Measurements from ENCODE around the gene TMEM169. TPM values are rescaled to one million over a fixed set of nuclear protein-coding genes. Genes with fewer than 3 reads are reported as not detected.

Gene TMEM169
- polyA plus RNA-seq, 2 donors, result 0.04 to 0.07 TPM

DNA sequence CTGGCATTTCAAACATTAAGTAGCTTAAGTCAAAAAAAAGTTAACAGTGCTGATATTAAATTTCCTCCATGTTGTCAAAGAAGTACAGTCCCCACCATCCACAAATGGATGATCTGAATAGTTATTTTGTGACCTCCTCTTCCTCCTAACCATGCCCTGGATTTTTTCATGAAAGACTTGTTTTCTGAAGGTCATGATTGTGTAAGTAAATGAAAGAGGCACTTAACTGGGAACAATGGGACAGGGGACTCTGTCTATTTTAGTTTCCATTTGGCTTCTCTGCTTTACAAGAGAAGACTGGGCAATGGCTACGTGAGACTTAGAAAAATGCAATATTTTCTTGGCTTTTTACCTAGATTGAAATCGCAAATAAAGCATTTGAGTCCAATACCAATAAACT, 32.3 kb upstream of the TMEM169 start:
- Histone ChIP-seq H3K9me3 (ENCODE audit: control insufficient read depth in 2 of 2, insufficient read depth in 1 of 2, low read depth in 1 of 2, low read length in 1 of 2) (no peaks in the 10 kb centered on the region), H3K36me3 (ENCODE audit: control insufficient read depth in 2 of 2, insufficient read depth in 2 of 2, low read length in 1 of 2) (no peaks in the 10 kb centered on the region), H3K4me1 (ENCODE audit: control insufficient read depth in 2 of 2, insufficient read depth in 2 of 2, low read length in 1 of 2) (no peaks in the 10 kb centered on the region), H3K27ac (ENCODE audit: low read depth in 2 of 2, low read length in 1 of 2) (no peak overlapping the region), H3K4me3 (ENCODE audit: low read depth in 1 of 2, low read length in 2 of 2) (no peak overlapping the region), H3K27me3 (ENCODE audit: control insufficient read depth in 1 of 2, insufficient read depth in 2 of 2, low read length in 2 of 2) (no peaks in the 10 kb centered on the region)
- WGBS, 2 donors, result 94% methylated on average over 2 of the region's 2 CpGs

DNA sequence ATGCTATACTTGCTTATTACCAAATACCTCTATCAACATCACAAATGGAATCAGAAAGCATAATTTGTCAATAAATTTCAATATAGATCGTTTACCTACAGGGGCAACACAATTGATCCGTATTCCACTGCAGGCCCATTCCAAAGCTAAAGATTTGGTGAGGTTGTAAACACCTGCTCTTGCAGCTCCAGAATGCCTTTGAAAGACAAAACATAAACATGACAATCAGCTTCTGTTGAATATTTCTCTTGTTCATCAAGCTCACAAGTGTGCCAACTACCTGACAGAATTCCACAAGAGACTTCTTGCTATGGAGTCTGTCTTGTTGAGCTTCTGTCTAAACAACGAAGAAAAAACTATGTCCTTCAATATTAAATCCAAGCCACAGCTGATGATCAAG, 30.4 kb upstream of the TMEM169 start:
- Histone ChIP-seq H3K36me3 (ENCODE audit: control insufficient read depth in 2 of 2, insufficient read depth in 2 of 2, low read length in 1 of 2) (no peaks in the 10 kb centered on the region), H3K9me3 (ENCODE audit: control insufficient read depth in 2 of 2, insufficient read depth in 1 of 2, low read depth in 1 of 2, low read length in 1 of 2) (no peaks in the 10 kb centered on the region)
- WGBS, 2 donors, result 85 to 88% methylated on average over 3 of the region's 3 CpGs

DNA sequence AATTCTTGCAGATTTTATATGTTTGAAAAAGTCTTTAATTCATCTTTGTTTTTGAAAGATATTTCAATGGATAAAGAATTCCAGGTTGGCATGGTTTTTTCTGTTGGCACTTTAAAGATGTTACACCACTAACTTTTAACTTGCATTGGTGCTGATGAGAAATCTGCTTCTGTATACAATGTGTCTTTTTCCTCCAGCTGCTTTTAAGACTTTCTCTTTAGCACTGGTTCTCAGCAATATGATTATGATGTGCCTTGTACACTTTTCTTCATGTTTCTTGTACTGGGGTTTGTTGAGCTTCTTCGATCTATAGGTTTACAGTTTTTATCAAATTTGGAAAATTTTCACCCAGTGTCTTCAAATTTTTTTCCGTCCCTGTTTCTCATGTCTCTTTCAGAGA, 29.3 kb upstream of the TMEM169 start:
- WGBS, 2 donors, result 97 to 98% methylated on average over 2 of the region's 2 CpGs
- Histone ChIP-seq H3K27ac (ENCODE audit: low read depth in 2 of 2, low read length in 1 of 2) (no peak overlapping the region), H3K9me3 (ENCODE audit: control insufficient read depth in 2 of 2, insufficient read depth in 1 of 2, low read depth in 1 of 2, low read length in 1 of 2) (no peaks in the 10 kb centered on the region), H3K27me3 (ENCODE audit: control insufficient read depth in 1 of 2, insufficient read depth in 2 of 2, low read length in 2 of 2) (no peaks in the 10 kb centered on the region), H3K4me3 (ENCODE audit: low read depth in 1 of 2, low read length in 2 of 2) (no peak overlapping the region), H3K4me1 (ENCODE audit: control insufficient read depth in 2 of 2, insufficient read depth in 2 of 2, low read length in 1 of 2) (no peaks in the 10 kb centered on the region), H3K36me3 (ENCODE audit: control insufficient read depth in 2 of 2, insufficient read depth in 2 of 2, low read length in 1 of 2) (no peaks in the 10 kb centered on the region)

More for the DNA sequence above, 30.4 kb upstream of the TMEM169 start:
- H3K4me1 ChIP-seq (ENCODE audit: control insufficient read depth in 2 of 2, insufficient read depth in 2 of 2, low read length in 1 of 2), result no peaks in the 10 kb centered on the region
- no peaks in the 10 kb centered on the region for H3K27me3 ChIP-seq (ENCODE audit: control insufficient read depth in 1 of 2, insufficient read depth in 2 of 2, low read length in 2 of 2)
- H3K4me3 ChIP-seq (ENCODE audit: low read depth in 1 of 2, low read length in 2 of 2), result no peak overlapping the region
- no peak overlapping the region for H3K27ac ChIP-seq (ENCODE audit: low read depth in 2 of 2, low read length in 1 of 2)

DNA sequence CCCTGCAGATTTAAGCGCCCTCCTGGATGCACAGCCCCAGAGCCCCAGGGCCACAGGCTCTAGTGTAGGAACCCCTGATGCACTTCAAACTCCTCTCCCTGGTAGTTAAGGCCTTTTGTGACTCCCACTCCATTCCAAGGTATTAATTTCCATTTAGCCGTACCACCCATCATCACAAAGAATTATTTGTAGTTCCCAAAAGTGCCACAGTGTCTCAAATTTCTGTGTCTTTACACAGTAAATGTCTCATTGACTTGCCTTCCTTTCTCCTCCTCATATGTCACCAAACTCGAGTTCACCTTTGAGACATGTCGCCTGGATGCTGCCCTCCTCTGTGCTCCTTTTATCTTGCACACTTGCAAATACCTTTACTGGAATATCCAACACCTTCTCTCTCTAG, 26.0 kb upstream of the TMEM169 start:
- Histone ChIP-seq H3K36me3 (ENCODE audit: control insufficient read depth in 2 of 2, insufficient read depth in 2 of 2, low read length in 1 of 2) (no peaks in the 10 kb centered on the region), H3K4me3 (ENCODE audit: low read depth in 1 of 2, low read length in 2 of 2) (no peak overlapping the region), H3K27ac (ENCODE audit: low read depth in 2 of 2, low read length in 1 of 2) (no peak overlapping the region), H3K9me3 (ENCODE audit: control insufficient read depth in 2 of 2, insufficient read depth in 1 of 2, low read depth in 1 of 2, low read length in 1 of 2) (no peaks in the 10 kb centered on the region), H3K27me3 (ENCODE audit: control insufficient read depth in 1 of 2, insufficient read depth in 2 of 2, low read length in 2 of 2) (no peaks in the 10 kb centered on the region), H3K4me1 (ENCODE audit: control insufficient read depth in 2 of 2, insufficient read depth in 2 of 2, low read length in 1 of 2) (no peaks in the 10 kb centered on the region)
- 91 to 93% methylated on average over 4 of the region's 4 CpGs for WGBS, 2 donors

DNA sequence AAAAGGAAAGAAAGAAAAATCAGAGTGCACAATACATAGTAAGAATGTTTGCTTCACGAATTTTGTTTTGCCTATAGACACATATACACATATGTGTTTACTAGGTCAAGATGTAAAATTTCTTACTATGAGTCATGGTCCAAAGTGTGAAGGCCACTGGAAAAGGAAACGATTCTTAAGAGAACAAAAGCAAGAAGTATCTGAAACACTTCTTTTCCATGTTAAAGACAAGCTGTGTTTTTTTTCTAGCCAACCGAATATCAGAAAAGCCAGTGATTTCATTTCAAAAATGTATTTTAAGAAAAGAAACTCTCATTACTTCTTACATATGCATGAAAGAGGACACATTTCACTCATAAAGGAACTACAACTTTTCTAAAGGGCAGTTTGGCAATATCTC, 25.0 kb upstream of the TMEM169 start:
- Histone ChIP-seq H3K36me3 (ENCODE audit: control insufficient read depth in 2 of 2, insufficient read depth in 2 of 2, low read length in 1 of 2) (no peaks in the 10 kb centered on the region), H3K4me1 (ENCODE audit: control insufficient read depth in 2 of 2, insufficient read depth in 2 of 2, low read length in 1 of 2) (no peaks in the 10 kb centered on the region), H3K9me3 (ENCODE audit: control insufficient read depth in 2 of 2, insufficient read depth in 1 of 2, low read depth in 1 of 2, low read length in 1 of 2) (no peaks in the 10 kb centered on the region), H3K4me3 (ENCODE audit: low read depth in 1 of 2, low read length in 2 of 2) (no peak overlapping the region), H3K27ac (ENCODE audit: low read depth in 2 of 2, low read length in 1 of 2) (no peak overlapping the region), H3K27me3 (ENCODE audit: control insufficient read depth in 1 of 2, insufficient read depth in 2 of 2, low read length in 2 of 2) (no peaks in the 10 kb centered on the region)
- WGBS, 2 donors, result 59 to 62% methylated on average over 3 of the region's 3 CpGs

DNA sequence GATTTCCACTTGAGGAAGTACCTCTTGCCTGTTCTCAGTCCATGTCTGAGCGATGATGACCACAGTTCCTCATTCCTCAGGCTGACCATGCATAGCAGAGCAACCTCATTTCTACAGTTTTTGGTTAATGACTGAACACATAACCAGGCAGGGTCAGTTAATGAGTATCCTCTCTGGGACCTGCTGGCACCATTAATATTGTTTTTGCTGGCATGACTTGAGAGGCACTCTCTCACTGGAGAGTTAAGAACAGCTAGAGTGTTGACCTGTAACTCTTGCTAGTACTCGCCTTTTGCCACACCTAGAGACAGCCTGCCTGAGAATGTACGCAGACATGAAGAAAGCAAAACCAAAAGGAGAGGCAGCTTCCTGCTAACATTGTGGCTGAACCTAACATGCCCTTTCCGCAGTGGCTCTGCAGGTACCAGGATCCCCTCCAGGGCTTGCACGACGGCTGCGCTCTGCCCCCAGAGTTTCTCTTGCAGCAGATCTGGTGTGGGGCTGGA, 24.0 kb upstream of the TMEM169 start:
- H3K27ac ChIP-seq (ENCODE audit: low read depth in 2 of 2, low read length in 1 of 2), result peak overlapping the region; percentile 86 to 87
- WGBS, 2 donors, result 42 to 44% methylated on average over 7 of the region's 7 CpGs

DNA sequence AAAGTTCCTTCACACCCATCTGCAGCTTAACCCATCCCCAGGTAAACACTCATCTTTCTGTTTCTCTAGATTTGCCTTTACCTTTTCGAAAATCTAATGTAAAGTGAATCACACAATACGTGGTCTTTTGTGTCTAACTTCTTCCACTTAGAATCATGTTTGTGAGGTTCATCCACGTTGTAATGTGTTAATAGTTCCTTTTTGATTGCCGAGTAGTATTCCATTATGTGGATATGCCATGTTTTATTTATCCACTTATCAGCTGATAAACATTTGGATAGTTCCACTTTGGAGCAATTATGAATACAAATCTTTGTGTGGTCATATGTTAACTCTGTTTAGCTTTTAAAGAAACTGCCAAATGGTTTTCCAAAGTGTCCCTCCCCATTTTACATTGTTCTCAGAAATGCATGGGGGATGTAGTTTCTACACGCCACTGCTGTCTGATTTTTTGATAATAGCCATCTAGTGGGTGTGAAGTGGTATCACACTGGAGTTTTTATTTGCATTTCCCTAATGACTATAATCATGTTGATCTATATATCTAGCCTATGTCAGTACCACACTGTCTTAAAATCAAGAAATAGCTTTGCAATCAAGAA, 22.4 kb upstream of the TMEM169 start:
- Histone ChIP-seq H3K4me1 (ENCODE audit: control insufficient read depth in 2 of 2, insufficient read depth in 2 of 2, low read length in 1 of 2) (no peaks in the 10 kb centered on the region), H3K36me3 (ENCODE audit: control insufficient read depth in 2 of 2, insufficient read depth in 2 of 2, low read length in 1 of 2) (peaks cover 0 to 2% of the 10 kb centered on the region in 2 donors), H3K27ac (ENCODE audit: low read depth in 2 of 2, low read length in 1 of 2) (no peak overlapping the region), H3K9me3 (ENCODE audit: control insufficient read depth in 2 of 2, insufficient read depth in 1 of 2, low read depth in 1 of 2, low read length in 1 of 2) (no peaks in the 10 kb centered on the region), H3K4me3 (ENCODE audit: low read depth in 1 of 2, low read length in 2 of 2) (no peak overlapping the region), H3K27me3 (ENCODE audit: control insufficient read depth in 1 of 2, insufficient read depth in 2 of 2, low read length in 2 of 2) (no peaks in the 10 kb centered on the region)
- 94 to 95% methylated on average over 5 of the region's 5 CpGs for WGBS, 2 donors

More for the DNA sequence above, 24.0 kb upstream of the TMEM169 start:
- Histone ChIP-seq H3K4me3 (ENCODE audit: low read depth in 1 of 2, low read length in 2 of 2) (peak overlapping the region in 1 of 2 donors; percentile 33), H3K4me1 (ENCODE audit: control insufficient read depth in 2 of 2, insufficient read depth in 2 of 2, low read length in 1 of 2) (no peaks in the 10 kb centered on the region), H3K27me3 (ENCODE audit: control insufficient read depth in 1 of 2, insufficient read depth in 2 of 2, low read length in 2 of 2) (no peaks in the 10 kb centered on the region), H3K9me3 (ENCODE audit: control insufficient read depth in 2 of 2, insufficient read depth in 1 of 2, low read depth in 1 of 2, low read length in 1 of 2) (no peaks in the 10 kb centered on the region), H3K36me3 (ENCODE audit: control insufficient read depth in 2 of 2, insufficient read depth in 2 of 2, low read length in 1 of 2) (no peaks in the 10 kb centered on the region)

DNA sequence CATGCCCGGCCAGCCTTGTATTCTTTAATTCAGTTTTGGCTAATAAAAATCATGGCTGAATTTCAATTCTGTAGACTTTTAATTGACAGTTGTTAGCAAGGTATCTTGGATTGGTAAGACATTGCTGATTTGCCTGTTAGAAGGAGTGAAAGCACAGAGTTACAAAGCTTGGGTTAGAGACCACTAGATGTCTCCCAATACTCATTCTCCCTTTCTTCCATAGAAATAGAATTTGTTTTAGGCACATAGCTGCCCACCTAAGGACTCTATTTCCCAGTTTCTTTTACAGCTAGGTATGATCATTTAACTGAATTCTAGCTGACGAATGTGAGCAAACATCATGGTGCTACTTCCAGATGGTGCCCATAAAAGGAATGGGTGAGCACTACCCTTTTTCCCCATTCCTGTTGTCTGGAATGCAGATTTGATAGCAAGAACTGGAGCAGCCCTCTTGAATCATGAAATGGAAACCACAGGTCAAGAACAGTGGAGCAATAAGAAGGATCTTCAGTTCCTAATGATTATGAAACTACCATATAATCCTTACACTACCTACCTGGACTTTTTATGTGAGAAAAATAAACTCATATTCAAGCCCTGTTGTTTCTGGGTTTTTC, 17.6 kb upstream of the TMEM169 start:
- WGBS, 2 donors, result 92 to 94% methylated on average over 2 of the region's 2 CpGs

DNA sequence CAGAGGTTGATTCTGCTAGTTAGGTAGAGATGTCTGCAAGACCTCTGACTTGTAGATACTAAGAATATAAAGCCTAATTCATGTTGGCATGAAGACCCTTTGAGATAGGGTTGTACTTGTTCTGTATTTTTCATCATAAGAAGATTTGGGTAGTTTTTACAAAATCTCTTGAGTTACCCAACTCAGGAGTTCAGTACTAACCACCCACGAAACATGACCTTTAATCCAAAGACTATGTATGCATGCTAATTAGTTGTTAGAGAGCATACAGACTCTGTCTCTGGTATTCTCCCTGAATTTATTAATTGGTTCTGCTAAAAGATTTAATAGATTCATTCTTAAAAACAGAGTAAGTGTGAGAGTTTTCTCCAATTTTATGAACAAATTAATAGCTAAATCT, 17.1 kb upstream of the TMEM169 start:
- H3K4me3 ChIP-seq (ENCODE audit: low read depth in 1 of 2, low read length in 2 of 2), result no peak overlapping the region
- no peak overlapping the region for H3K27ac ChIP-seq (ENCODE audit: low read depth in 2 of 2, low read length in 1 of 2)
- H3K36me3 ChIP-seq (ENCODE audit: control insufficient read depth in 2 of 2, insufficient read depth in 2 of 2, low read length in 1 of 2), result peaks cover 0 to 2% of the 10 kb centered on the region in 2 donors
- no peaks in the 10 kb centered on the region for H3K4me1 ChIP-seq (ENCODE audit: control insufficient read depth in 2 of 2, insufficient read depth in 2 of 2, low read length in 1 of 2)
- no peaks in the 10 kb centered on the region for H3K9me3 ChIP-seq (ENCODE audit: control insufficient read depth in 2 of 2, insufficient read depth in 1 of 2, low read depth in 1 of 2, low read length in 1 of 2)
- no peaks in the 10 kb centered on the region for H3K27me3 ChIP-seq (ENCODE audit: control insufficient read depth in 1 of 2, insufficient read depth in 2 of 2, low read length in 2 of 2)
- WGBS, 2 donors, result 89 to 97% methylated on average over 1 of the region's 1 CpG

More for the DNA sequence above, 17.6 kb upstream of the TMEM169 start:
- H3K36me3 ChIP-seq (ENCODE audit: control insufficient read depth in 2 of 2, insufficient read depth in 2 of 2, low read length in 1 of 2), result peaks cover 0 to 2% of the 10 kb centered on the region in 2 donors
- no peaks in the 10 kb centered on the region for H3K4me1 ChIP-seq (ENCODE audit: control insufficient read depth in 2 of 2, insufficient read depth in 2 of 2, low read length in 1 of 2)
- no peak overlapping the region for H3K4me3 ChIP-seq (ENCODE audit: low read depth in 1 of 2, low read length in 2 of 2)
- no peaks in the 10 kb centered on the region for H3K27me3 ChIP-seq (ENCODE audit: control insufficient read depth in 1 of 2, insufficient read depth in 2 of 2, low read length in 2 of 2)
- H3K9me3 ChIP-seq (ENCODE audit: control insufficient read depth in 2 of 2, insufficient read depth in 1 of 2, low read depth in 1 of 2, low read length in 1 of 2), result no peaks in the 10 kb centered on the region
- H3K27ac ChIP-seq (ENCODE audit: low read depth in 2 of 2, low read length in 1 of 2), result no peak overlapping the region

DNA sequence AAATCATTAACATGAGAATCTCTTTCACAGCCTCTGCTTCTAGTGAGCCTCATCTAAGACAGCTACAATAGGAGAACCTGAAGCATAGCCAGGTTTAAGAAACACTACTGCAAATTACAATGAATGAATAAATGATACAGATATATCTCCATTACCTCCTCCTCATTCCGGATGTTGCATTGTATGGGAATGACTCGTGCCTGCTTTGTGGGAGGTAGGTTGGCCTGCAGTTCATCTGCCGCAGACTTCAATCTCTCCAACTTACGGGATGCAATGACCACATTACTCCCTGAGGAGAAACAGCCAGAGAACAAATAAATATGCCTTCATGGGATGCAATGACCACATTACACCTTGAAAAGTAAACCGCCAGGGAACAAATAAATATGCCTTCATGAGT, 15.5 kb upstream of the TMEM169 start:
- Histone ChIP-seq H3K27ac (ENCODE audit: low read depth in 2 of 2, low read length in 1 of 2) (no peak overlapping the region), H3K4me3 (ENCODE audit: low read depth in 1 of 2, low read length in 2 of 2) (no peak overlapping the region), H3K9me3 (ENCODE audit: control insufficient read depth in 2 of 2, insufficient read depth in 1 of 2, low read depth in 1 of 2, low read length in 1 of 2) (no peaks in the 10 kb centered on the region), H3K36me3 (ENCODE audit: control insufficient read depth in 2 of 2, insufficient read depth in 2 of 2, low read length in 1 of 2) (peaks cover 0 to 2% of the 10 kb centered on the region in 2 donors), H3K4me1 (ENCODE audit: control insufficient read depth in 2 of 2, insufficient read depth in 2 of 2, low read length in 1 of 2) (no peaks in the 10 kb centered on the region), H3K27me3 (ENCODE audit: control insufficient read depth in 1 of 2, insufficient read depth in 2 of 2, low read length in 2 of 2) (no peaks in the 10 kb centered on the region)
- 86 to 92% methylated on average over 5 of the region's 5 CpGs for WGBS, 2 donors
